WTC11 (cell line): Measurements from ENCODE around the gene RAB11FIP3. TPM values are rescaled to one million over a fixed set of nuclear protein-coding genes. Genes with fewer than 3 reads are reported as not detected.
A peak's percentile ranks its signal among the peaks of the same experiment; 100 is the strongest.

Experiments used
- ATAC-seq: fragments of 200-7000 bp; cut with Tn5 transposase; 2 replicates; pipeline ENCODE4 v1.10.0; 2021; ENCODE audit warnings: mild to moderate bottlenecking, moderate library complexity
- CTCF ChIA-PET: fragments of 300-600 bp; sonication (Branson Sonifier 250); formaldehyde crosslinking; loops from one replicate; lab custom pipeline; 2021; ENCODE audit warnings: antibody characterized with exemption; lab: Charles Lee
- POLR2A ChIA-PET: fragments of 350-600 bp; sonication (Branson Sonifier 250); formaldehyde crosslinking; loops from one replicate; lab custom pipeline; 2021; ENCODE audit warnings: antibody characterized with exemption; lab: Charles Lee
- DNase-seq: peaks from one replicate; pipeline ENCODE4 v3.0.0; 2021; ENCODE audit warnings: low spot score
- H3K27ac Mint-ChIP-seq: 2 replicates; pipeline ENCODE4 v1.8.0; 2021; ENCODE audit warnings: mixed read lengths
- H3K27me3 Mint-ChIP-seq: 2 replicates; pipeline ENCODE4 v1.8.0; 2021; ENCODE audit warnings: low read depth, mild to moderate bottlenecking, moderate library complexity, mixed read lengths
- H3K36me3 Mint-ChIP-seq: 2 replicates; pipeline ENCODE4 v1.8.0; 2021; ENCODE audit warnings: mixed read lengths
- H3K4me1 Mint-ChIP-seq: 2 replicates; pipeline ENCODE4 v1.8.0; 2022; ENCODE audit warnings: mixed read lengths
- H3K4me3 Mint-ChIP-seq: 2 replicates; pipeline ENCODE4 v1.8.0; 2021; ENCODE audit warnings: mild to moderate bottlenecking, moderate library complexity, mixed read lengths
- H3K9me3 Mint-ChIP-seq: 2 replicates; pipeline ENCODE4 v1.8.0; 2021; ENCODE audit warnings: mixed read lengths
- ATF3 ChIP-seq: sonication (generic); formaldehyde crosslinking; conservative IDR thresholded peaks from 2 replicates; pipeline ENCODE4 v1.8.1; 2022; ENCODE audit warnings: mild to moderate bottlenecking, missing genetic modification reagents
- E2F4 ChIP-seq: sonication (generic); formaldehyde crosslinking; IDR thresholded peaks from 2 replicates; pipeline ENCODE4 v1.8.1; 2022; ENCODE audit warnings: low read depth, mild to moderate bottlenecking, moderate library complexity, missing genetic modification reagents, borderline replicate concordance
- HMGA2 ChIP-seq: fragments of 250-450 bp; sonication (Bioruptor Pico); IDR thresholded peaks from 2 replicates; pipeline ENCODE4 v1.4.0; 2021; ENCODE audit warnings: mild to moderate bottlenecking, moderate library complexity
- HMGXB4 ChIP-seq: sonication (generic); formaldehyde crosslinking; IDR thresholded peaks from 2 replicates; pipeline ENCODE4 v1.8.1; 2023; ENCODE audit warnings: mild to moderate bottlenecking, moderate library complexity, missing genetic modification reagents
- MLX ChIP-seq: sonication (generic); formaldehyde crosslinking; IDR thresholded peaks from 2 replicates; pipeline ENCODE4 v1.8.1; 2023; ENCODE audit warnings: mild to moderate bottlenecking, missing genetic modification reagents, moderate library complexity
- NFE2L1 ChIP-seq: sonication (generic); formaldehyde crosslinking; IDR thresholded peaks from 2 replicates; pipeline ENCODE4 v1.8.1; 2023; ENCODE audit warnings: missing genetic modification reagents
- NR1H2 ChIP-seq: sonication (generic); formaldehyde crosslinking; IDR thresholded peaks from 2 replicates; pipeline ENCODE4 v1.9.0; 2021; ENCODE audit warnings: mild to moderate bottlenecking, moderate library complexity, missing genetic modification reagents
- NR3C1 ChIP-seq: sonication (generic); formaldehyde crosslinking; conservative IDR thresholded peaks from 2 replicates; pipeline ENCODE4 v1.8.1; 2023; ENCODE audit warnings: low read depth, mild to moderate bottlenecking, missing genetic modification reagents
- RORB ChIP-seq: fragments of 250-450 bp; sonication (Bioruptor Pico); IDR thresholded peaks from 2 replicates; pipeline ENCODE4 v1.9.0; 2021; ENCODE audit warnings: mild to moderate bottlenecking
- SP1 ChIP-seq: sonication (generic); formaldehyde crosslinking; conservative IDR thresholded peaks from 2 replicates; pipeline ENCODE4 v1.8.1; 2022; ENCODE audit warnings: missing genetic modification reagents
- TP53 ChIP-seq: sonication (generic); formaldehyde crosslinking; IDR thresholded peaks from 2 replicates; pipeline ENCODE4 v1.8.1; 2023; ENCODE audit warnings: mild to moderate bottlenecking, missing genetic modification reagents
- ZNF219 ChIP-seq: sonication (generic); formaldehyde crosslinking; IDR thresholded peaks from 2 replicates; pipeline ENCODE4 v1.8.0; 2023; ENCODE audit warnings: missing genetic modification reagents, mild to moderate bottlenecking, borderline replicate concordance
- ZNF396 ChIP-seq: fragments of 250-450 bp; sonication (Bioruptor Pico); IDR thresholded peaks from 2 replicates; pipeline ENCODE4 v1.8.0; 2021; ENCODE audit warnings: mild to moderate bottlenecking, moderate library complexity, borderline replicate concordance
- ZNF423 ChIP-seq: fragments of 250-450 bp; sonication (Bioruptor Pico); IDR thresholded peaks from 2 replicates; pipeline ENCODE4 v2.1.2; 2022; ENCODE audit warnings: mild to moderate bottlenecking, moderate library complexity
- ZNF512 ChIP-seq: sonication (generic); formaldehyde crosslinking; IDR thresholded peaks from 2 replicates; pipeline ENCODE4 v1.8.1; 2022; ENCODE audit warnings: missing genetic modification reagents, borderline replicate concordance
- ZSCAN18 ChIP-seq: fragments of 250-450 bp; sonication (Bioruptor Pico); IDR thresholded peaks from 2 replicates; pipeline ENCODE4 v2.1.2; 2022; ENCODE audit warnings: mild to moderate bottlenecking, moderate library complexity
- total RNA-seq: library from RNA; stranded (reverse); gene quantifications from 3 replicates; pipeline ENCODE4 v1.2.3, GENCODE V29; 2021
- TF ChIP-seq, protein P1 (sequence below): sonication (generic); formaldehyde crosslinking; IDR thresholded peaks from 2 replicates; pipeline ENCODE4 v1.8.0; 2022; ENCODE audit warnings: mild to moderate bottlenecking, missing genetic modification reagents
- TF ChIP-seq, protein P2 (sequence below): sonication (generic); formaldehyde crosslinking; IDR thresholded peaks from 2 replicates; pipeline ENCODE4 v1.8.0; 2022; ENCODE audit warnings: mild to moderate bottlenecking, missing genetic modification reagents
- TF ChIP-seq, protein P3 (sequence below): sonication (generic); formaldehyde crosslinking; IDR thresholded peaks from 2 replicates; pipeline ENCODE4 v1.8.0; 2022; ENCODE audit warnings: mild to moderate bottlenecking, missing genetic modification reagents

RAB11FIP3 gene
- total RNA-seq, 1 experiment from 2014 or later, result 38.6 TPM

GRCh38 chr16:495127-495748 is 69.8 kb downstream of the RAB11FIP3 start:
- ChIA-PET CTCF (interaction anchor here (0.6 to 7.6 kb wide), 33 partner anchors 7 to 172 kb away, joined by 3 to 49 read pairs (median 4); partner anchors contain the start of genes DECR2, MRPL28, NME4 and RAB11FIP3), POLR2A (interaction anchor here (1.0 kb wide), 1 partner anchor 97 kb away, joined by 3 read pairs; no protein-coding TSS in a partner anchor)
- no peak overlapping the region for H3K4me3 Mint-ChIP-seq
- peaks cover 4% of the 10 kb centered on the region for H3K36me3 Mint-ChIP-seq
- TF ChIP-seq ZSCAN18 (no peak), ZNF219 (CRISPR knock-in tag) (no peak), SP1 (CRISPR knock-in tag) (0 out of 2 replicates have a peak, but pooled peaks have one; percentile 16), ZNF512 (CRISPR knock-in tag) (no peak), MLX (no peak), ZNF396 (CRISPR knock-in tag) (no peak), ZNF423 (CRISPR knock-in tag) (peak; percentile 58; the same call in 1 of the 2 replicates)
- ATAC-seq, result peak; percentile 93
- no peak overlapping the region for H3K27ac Mint-ChIP-seq
- no peaks in the 10 kb centered on the region for H3K9me3 Mint-ChIP-seq
- H3K27me3 Mint-ChIP-seq, result no peaks in the 10 kb centered on the region
- DNase-seq, result peak; percentile 73
- peaks cover 15% of the 10 kb centered on the region for H3K4me1 Mint-ChIP-seq

- ATAC-seq (no peak), DNase-seq (no peak)
- CTCF ChIA-PET, result interaction anchor here (0.6 to 7.6 kb wide), 29 partner anchors 8 to 134 kb away, joined by 3 to 49 read pairs (median 5); partner anchors contain the start of genes DECR2, NME4 and RAB11FIP3
- H3K4me3 Mint-ChIP-seq, result no peak overlapping the region
- peaks cover 11% of the 10 kb centered on the region for H3K4me1 Mint-ChIP-seq
- peaks cover 4% of the 10 kb centered on the region for H3K36me3 Mint-ChIP-seq
- no peak overlapping the region for H3K27ac Mint-ChIP-seq
- H3K27me3 Mint-ChIP-seq, result no peaks in the 10 kb centered on the region
- POLR2A ChIA-PET, result no interaction called here
- H3K9me3 Mint-ChIP-seq, result no peaks in the 10 kb centered on the region
- no peak for TF ChIP-seq NFE2L1 (CRISPR knock-in tag)
- no peak for TF ChIP-seq NR1H2 (CRISPR knock-in tag)
- TF ChIP-seq, protein P1, sequence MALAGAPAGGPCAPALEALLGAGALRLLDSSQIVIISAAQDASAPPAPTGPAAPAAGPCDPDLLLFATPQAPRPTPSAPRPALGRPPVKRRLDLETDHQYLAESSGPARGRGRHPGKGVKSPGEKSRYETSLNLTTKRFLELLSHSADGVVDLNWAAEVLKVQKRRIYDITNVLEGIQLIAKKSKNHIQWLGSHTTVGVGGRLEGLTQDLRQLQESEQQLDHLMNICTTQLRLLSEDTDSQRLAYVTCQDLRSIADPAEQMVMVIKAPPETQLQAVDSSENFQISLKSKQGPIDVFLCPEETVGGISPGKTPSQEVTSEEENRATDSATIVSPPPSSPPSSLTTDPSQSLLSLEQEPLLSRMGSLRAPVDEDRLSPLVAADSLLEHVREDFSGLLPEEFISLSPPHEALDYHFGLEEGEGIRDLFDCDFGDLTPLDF (CRISPR knock-in tag), result no peak
- no peak for TF ChIP-seq HMGA2 (CRISPR knock-in tag)
- TF ChIP-seq HMGXB4 (CRISPR knock-in tag), result no peak
- no peak for TF ChIP-seq TP53
- TF ChIP-seq RORB (CRISPR knock-in tag), result no peak
- TF ChIP-seq, protein P2, sequence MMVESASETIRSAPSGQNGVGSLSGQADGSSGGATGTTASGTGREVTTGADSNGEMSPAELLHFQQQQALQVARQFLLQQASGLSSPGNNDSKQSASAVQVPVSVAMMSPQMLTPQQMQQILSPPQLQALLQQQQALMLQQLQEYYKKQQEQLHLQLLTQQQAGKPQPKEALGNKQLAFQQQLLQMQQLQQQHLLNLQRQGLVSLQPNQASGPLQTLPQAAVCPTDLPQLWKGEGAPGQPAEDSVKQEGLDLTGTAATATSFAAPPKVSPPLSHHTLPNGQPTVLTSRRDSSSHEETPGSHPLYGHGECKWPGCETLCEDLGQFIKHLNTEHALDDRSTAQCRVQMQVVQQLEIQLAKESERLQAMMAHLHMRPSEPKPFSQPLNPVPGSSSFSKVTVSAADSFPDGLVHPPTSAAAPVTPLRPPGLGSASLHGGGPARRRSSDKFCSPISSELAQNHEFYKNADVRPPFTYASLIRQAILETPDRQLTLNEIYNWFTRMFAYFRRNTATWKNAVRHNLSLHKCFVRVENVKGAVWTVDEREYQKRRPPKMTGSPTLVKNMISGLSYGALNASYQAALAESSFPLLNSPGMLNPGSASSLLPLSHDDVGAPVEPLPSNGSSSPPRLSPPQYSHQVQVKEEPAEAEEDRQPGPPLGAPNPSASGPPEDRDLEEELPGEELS (CRISPR knock-in tag), result no peak
- TF ChIP-seq NR3C1 (CRISPR knock-in tag), result no peak
- no peak for TF ChIP-seq E2F4 (CRISPR knock-in tag)
- TF ChIP-seq, protein P3, sequence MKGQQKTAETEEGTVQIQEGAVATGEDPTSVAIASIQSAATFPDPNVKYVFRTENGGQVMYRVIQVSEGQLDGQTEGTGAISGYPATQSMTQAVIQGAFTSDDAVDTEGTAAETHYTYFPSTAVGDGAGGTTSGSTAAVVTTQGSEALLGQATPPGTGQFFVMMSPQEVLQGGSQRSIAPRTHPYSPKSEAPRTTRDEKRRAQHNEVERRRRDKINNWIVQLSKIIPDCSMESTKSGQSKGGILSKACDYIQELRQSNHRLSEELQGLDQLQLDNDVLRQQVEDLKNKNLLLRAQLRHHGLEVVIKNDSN (CRISPR knock-in tag), result no peak
- TF ChIP-seq ATF3, result no peak
Observed at GRCh38 chr16:496097-496886, 70.8 kb downstream of the RAB11FIP3 start.
